HUES64 (cell line): ENCODE results near the gene GALNT14.

ENCODE experiments used
- H3K27ac ChIP-seq: 2 replicates; pipeline ENCODE4 v1.7.0; 2013; ENCODE audit warnings: low read depth, low read length, inconsistent platforms
- H3K27me3 ChIP-seq: 2 replicates; pipeline ENCODE4 v1.6.1; 2013; ENCODE audit warnings: mild to moderate bottlenecking, low read length; ENCODE audit not compliant: insufficient read depth
- H3K36me3 ChIP-seq: 2 replicates; pipeline ENCODE4 v1.6.1; 2013; ENCODE audit warnings: mild to moderate bottlenecking, low read length; ENCODE audit not compliant: insufficient read depth
- H3K4me1 ChIP-seq: 2 replicates; pipeline ENCODE4 v1.6.1; 2013; ENCODE audit warnings: mild to moderate bottlenecking, low read length, moderate library complexity; ENCODE audit not compliant: insufficient read depth
- H3K4me3 ChIP-seq: 2 replicates; pipeline ENCODE4 v1.5.1; 2013; ENCODE audit warnings: mild to moderate bottlenecking, low read length, moderate library complexity
- H3K9ac ChIP-seq: 2 replicates; pipeline ENCODE4 v1.6.1; 2013; ENCODE audit warnings: mild to moderate bottlenecking, low read depth, low read length
- H3K9me3 ChIP-seq: 2 replicates; pipeline ENCODE4 v1.6.1; 2013; ENCODE audit warnings: low read depth, low read length; ENCODE audit not compliant: insufficient read depth
- WGBS: fragments of 150-250, 120-280 bp; methylation state at CpG from one replicate; pipeline ENCODE4 v1.1.7; 2013; ENCODE audit warnings: missing lambda C conversion rate; 5-methylcytosine and 5-hydroxymethylcytosine counted together

Gene GALNT14

GRCh38 chr2:30936977-30937376 is 201.3 kb downstream of the GALNT14 start:
- Histone ChIP-seq H3K9me3 (no peaks in the 10 kb centered on the region), H3K27me3 (no peaks in the 10 kb centered on the region), H3K9ac (no peak overlapping the region), H3K4me1 (peaks cover 22% of the 10 kb centered on the region; the same call in 1 of the 2 replicates), H3K27ac (no peak overlapping the region), H3K36me3 (no peaks in the 10 kb centered on the region), H3K4me3 (no peak overlapping the region)
- WGBS, result 88% methylated on average over 2 of the region's 2 CpGs

GRCh38 chr2:30935795-30936194 is 202.4 kb downstream of the GALNT14 start:
- Histone ChIP-seq H3K27ac (no peak overlapping the region), H3K36me3 (no peaks in the 10 kb centered on the region), H3K4me1 (peaks cover 22% of the 10 kb centered on the region; the same call in 1 of the 2 replicates), H3K4me3 (no peak overlapping the region), H3K9ac (no peak overlapping the region), H3K27me3 (no peaks in the 10 kb centered on the region), H3K9me3 (no peaks in the 10 kb centered on the region)
- 94% methylated on average over 8 of the region's 8 CpGs for WGBS

- WGBS, result 90% methylated on average over 7 of the region's 7 CpGs
- Histone ChIP-seq H3K27ac (no peak overlapping the region), H3K36me3 (no peaks in the 10 kb centered on the region)
These were observed 204.2 kb downstream of the GALNT14 start for GRCh38 chr2:30934066-30934465.

GRCh38 chr2:30933496-30933895 is 204.7 kb downstream of the GALNT14 start:
- Histone ChIP-seq H3K27ac (no peak overlapping the region), H3K9ac (no peak overlapping the region), H3K9me3 (no peaks in the 10 kb centered on the region), H3K4me1 (peaks cover 14% of the 10 kb centered on the region; the same call in 1 of the 2 replicates), H3K27me3 (no peaks in the 10 kb centered on the region), H3K36me3 (no peaks in the 10 kb centered on the region), H3K4me3 (no peak overlapping the region)
- 81% methylated on average over 5 of the region's 5 CpGs for WGBS

More at GRCh38 chr2:30934066-30934465, 204.2 kb downstream of the GALNT14 start:
- Histone ChIP-seq H3K9ac (no peak overlapping the region), H3K27me3 (no peaks in the 10 kb centered on the region), H3K4me1 (peaks cover 20% of the 10 kb centered on the region; the same call in 1 of the 2 replicates), H3K9me3 (no peaks in the 10 kb centered on the region), H3K4me3 (no peak overlapping the region)

GRCh38 chr2:30932870-30933269 is 205.4 kb downstream of the GALNT14 start:
- Histone ChIP-seq H3K9ac (no peak overlapping the region), H3K36me3 (no peaks in the 10 kb centered on the region), H3K4me1 (peaks cover 8% of the 10 kb centered on the region; the same call in 1 of the 2 replicates), H3K4me3 (no peak overlapping the region), H3K27ac (no peak overlapping the region), H3K27me3 (no peaks in the 10 kb centered on the region), H3K9me3 (no peaks in the 10 kb centered on the region)
- WGBS, result 93% methylated on average over 3 of the region's 3 CpGs

- no peaks in the 10 kb centered on the region for H3K27me3 ChIP-seq
These were observed 206.3 kb downstream of the GALNT14 start for GRCh38 chr2:30931841-30932407.

GRCh38 chr2:30930716-30931115 is 207.5 kb downstream of the GALNT14 start:
- Histone ChIP-seq H3K27ac (no peak overlapping the region), H3K4me1 (no peaks in the 10 kb centered on the region), H3K4me3 (no peak overlapping the region), H3K9me3 (no peaks in the 10 kb centered on the region), H3K27me3 (no peaks in the 10 kb centered on the region), H3K36me3 (no peaks in the 10 kb centered on the region), H3K9ac (no peak overlapping the region)
- WGBS, result 79% methylated on average over 3 of the region's 3 CpGs

More at GRCh38 chr2:30931841-30932407, 206.3 kb downstream of the GALNT14 start:
- WGBS, result 93% methylated on average over 19 of the region's 19 CpGs
- H3K4me1 ChIP-seq, result no peaks in the 10 kb centered on the region; the same call in 1 of the 2 replicates
- no peaks in the 10 kb centered on the region for H3K36me3 ChIP-seq
- no peaks in the 10 kb centered on the region for H3K9me3 ChIP-seq
- no peak overlapping the region for H3K27ac ChIP-seq
- H3K9ac ChIP-seq, result no peak overlapping the region
- no peak overlapping the region for H3K4me3 ChIP-seq

- no peak overlapping the region for H3K9ac ChIP-seq
These were observed 210.7 kb downstream of the GALNT14 start for GRCh38 chr2:30927465-30928075.

GRCh38 chr2:30926606-30927005 is 211.6 kb downstream of the GALNT14 start:
- Histone ChIP-seq H3K27me3 (no peaks in the 10 kb centered on the region), H3K9me3 (no peaks in the 10 kb centered on the region), H3K27ac (no peak overlapping the region), H3K36me3 (no peaks in the 10 kb centered on the region), H3K4me3 (no peak overlapping the region), H3K4me1 (no peaks in the 10 kb centered on the region), H3K9ac (no peak overlapping the region)
- 88% methylated on average over 5 of the region's 5 CpGs for WGBS

More at GRCh38 chr2:30927465-30928075, 210.7 kb downstream of the GALNT14 start:
- Histone ChIP-seq H3K9me3 (no peaks in the 10 kb centered on the region), H3K36me3 (no peaks in the 10 kb centered on the region), H3K27ac (no peak overlapping the region), H3K4me3 (no peak overlapping the region), H3K4me1 (no peaks in the 10 kb centered on the region), H3K27me3 (no peaks in the 10 kb centered on the region)
- 89% methylated on average over 7 of the region's 7 CpGs for WGBS

GRCh38 chr2:30923623-30924022 is 214.6 kb downstream of the GALNT14 start:
- Histone ChIP-seq H3K27ac (no peak overlapping the region), H3K27me3 (no peaks in the 10 kb centered on the region), H3K9ac (no peak overlapping the region), H3K4me1 (no peaks in the 10 kb centered on the region), H3K4me3 (no peak overlapping the region), H3K9me3 (no peaks in the 10 kb centered on the region), H3K36me3 (no peaks in the 10 kb centered on the region)
- WGBS, result 73% methylated on average over 5 of the region's 5 CpGs

- Histone ChIP-seq H3K4me1 (no peaks in the 10 kb centered on the region), H3K27me3 (no peaks in the 10 kb centered on the region), H3K36me3 (no peaks in the 10 kb centered on the region), H3K9me3 (no peaks in the 10 kb centered on the region), H3K4me3 (no peak overlapping the region), H3K27ac (no peak overlapping the region), H3K9ac (no peak overlapping the region)
- 89% methylated on average over 4 of the region's 5 CpGs for WGBS
These were observed 217.7 kb downstream of the GALNT14 start for GRCh38 chr2:30920511-30920910.
